Effector memory CD8-positive, alpha-beta T cell (primary cell): Measurements from ENCODE around the gene HOXA4.

Experiments used
- ATAC-seq: fragments of 150-1000 bp; cut with Tn5 transposase; replicated peaks from 2 replicates; pipeline ENCODE4 v1.10.0; 2021; ENCODE audit warnings: mild to moderate bottlenecking, moderate library complexity
- DNase-seq, 3 experiments: peaks; one replicate each; pipeline ENCODE4 v3.0.0; 2021
- H3K27ac Mint-ChIP-seq, 2 donors: one replicate each; pipeline ENCODE4 v1.8.0; 2022; ENCODE audit warnings: mild to moderate bottlenecking in 2 of 2, mixed read lengths in 2 of 2, moderate library complexity in 2 of 2
- H3K27me3 Mint-ChIP-seq, 2 donors: one replicate each; pipeline ENCODE4 v1.8.0; 2022; ENCODE audit warnings: mixed read lengths in 2 of 2
- H3K36me3 Mint-ChIP-seq: one replicate; pipeline ENCODE4 v1.8.0; 2022; ENCODE audit warnings: mild to moderate bottlenecking, moderate library complexity, mixed read lengths; ENCODE audit not compliant: insufficient read depth
- H3K4me1 Mint-ChIP-seq, 2 donors: one replicate each; pipeline ENCODE4 v1.8.0; 2022; ENCODE audit warnings: low read depth in 2 of 2, mixed read lengths in 2 of 2
- H3K4me3 Mint-ChIP-seq, 2 donors: one replicate each; pipeline ENCODE4 v1.8.0; 2022; ENCODE audit warnings: mild to moderate bottlenecking in 2 of 2, mixed read lengths in 2 of 2, moderate library complexity in 2 of 2
- H3K9me3 Mint-ChIP-seq, 2 donors: one replicate each; pipeline ENCODE4 v1.8.0; 2022; ENCODE audit warnings: mixed read lengths in 2 of 2
- total RNA-seq, 9 experiments: gene quantifications; one replicate each; lab custom pipeline; 2026; lab: John Stamatoyannopoulos, UW

The HOXA4 gene
- 0 to 0.06 (median 0) reads per million in 9 experiments for total RNA-seq

DNA sequence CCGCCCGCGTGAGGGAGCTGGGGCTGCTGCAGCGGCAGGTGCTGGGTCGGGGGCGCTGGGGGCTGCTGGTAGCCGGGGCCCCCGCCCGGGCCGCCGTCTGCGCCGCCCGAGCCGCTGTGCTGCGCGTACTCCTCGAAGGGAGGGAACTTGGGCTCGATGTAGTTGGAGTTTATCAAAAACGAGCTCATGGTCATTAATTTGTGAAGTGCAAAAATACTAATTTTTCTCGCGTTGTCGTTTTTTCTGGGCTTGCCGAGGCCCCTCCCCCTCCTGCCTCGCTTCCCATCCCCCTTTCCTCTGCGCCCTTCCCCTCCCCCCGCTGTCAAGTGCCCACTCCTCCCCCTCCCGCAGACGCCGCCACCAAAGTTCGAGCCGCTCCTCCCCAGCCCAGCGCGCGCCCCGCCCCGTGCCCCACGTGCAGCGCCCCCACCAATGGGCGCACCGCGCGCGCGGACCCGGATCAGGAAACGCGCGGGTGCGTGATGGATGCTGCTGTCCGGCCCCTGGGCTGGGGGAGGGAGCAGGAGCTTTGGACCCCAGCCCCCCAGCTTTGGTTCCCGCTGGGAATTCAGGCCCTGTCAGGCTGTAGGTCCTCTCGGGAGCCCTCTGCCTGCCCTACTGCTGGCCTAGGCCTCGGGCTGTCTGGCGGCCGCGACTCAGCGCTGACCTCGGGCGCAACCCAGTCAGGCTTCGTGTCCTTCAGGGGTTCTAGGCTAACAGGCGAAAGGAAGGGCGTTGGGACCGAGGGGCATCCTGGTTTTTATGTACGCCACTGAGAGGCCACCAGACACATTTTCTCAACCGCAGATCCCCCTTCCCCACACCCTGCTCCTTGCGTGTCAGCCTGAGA, at the start of gene HOXA4:
TSS of gene HOXA4 (minus strand) at position 218 of the 850 bp plus-strand sequence. CDS start at position 194, 24 bp downstream.
- H3K27me3 Mint-ChIP-seq, result peaks cover 65 to 70% of the 10 kb centered on the region in 2 donors
- no peaks in the 10 kb centered on the region for H3K9me3 Mint-ChIP-seq
- peak within 1 kb of the TSS in 1 of 2 donors; percentile 6 for H3K27ac Mint-ChIP-seq
- peaks cover 6% of the 10 kb centered on the region for H3K36me3 Mint-ChIP-seq
- ATAC-seq, result peak; percentile 93
- H3K4me1 Mint-ChIP-seq, result no peaks in the 10 kb centered on the region
- peak within 1 kb of the TSS; percentile 61 to 65 for H3K4me3 Mint-ChIP-seq
- peak; percentile 65 to 76 (median 74) for DNase-seq

DNA sequence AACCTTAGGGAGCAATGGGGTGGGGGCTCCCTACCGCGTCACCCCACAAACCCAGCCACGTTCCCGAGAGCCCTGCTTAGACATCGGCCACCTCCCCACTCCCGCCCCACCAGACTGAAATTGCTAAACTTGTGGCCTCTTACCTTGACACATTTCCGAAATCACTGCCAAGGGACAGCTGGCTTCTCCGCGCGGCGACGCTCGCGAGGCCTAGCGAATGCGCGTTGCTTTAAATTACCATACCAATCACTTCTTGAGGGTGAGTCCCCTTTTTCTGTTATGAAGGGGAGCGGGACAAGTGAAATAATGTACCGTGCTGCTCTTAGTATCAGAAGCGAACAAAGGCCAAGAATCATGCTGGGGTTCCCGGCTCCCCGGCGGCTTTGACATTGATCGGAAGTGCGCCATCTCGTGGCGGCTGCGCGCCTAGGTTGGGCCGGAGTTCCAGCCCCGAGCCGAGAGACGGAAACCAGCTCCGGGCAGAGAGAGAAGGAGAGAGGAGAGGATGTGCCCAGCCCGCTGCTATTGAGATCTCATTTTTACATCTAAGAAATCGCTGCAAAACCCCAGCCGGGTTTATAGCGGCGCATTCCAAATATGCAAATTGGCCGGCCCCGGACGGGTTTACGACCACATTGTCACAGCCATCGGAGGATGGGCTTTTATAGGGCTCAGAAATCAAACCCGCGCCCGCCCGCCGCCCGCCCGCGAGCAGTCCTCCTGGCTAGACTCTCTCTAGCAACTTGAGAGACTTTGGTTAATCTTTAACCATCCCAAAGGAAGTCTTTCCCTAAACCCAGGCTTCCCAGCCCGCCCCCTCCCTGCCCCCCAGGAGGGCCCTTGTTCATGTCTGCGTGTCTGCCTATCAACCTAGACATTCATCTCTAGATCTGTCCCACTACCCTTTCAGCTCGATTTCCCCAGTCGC, 49.2 kb upstream of the HOXA4 start:
- DNase-seq (peak; percentile 52 to 64 (median 57)), ATAC-seq (peak; percentile 82)
- Mint-ChIP-seq H3K4me3 (peak overlapping the region in 1 of 2 donors; percentile 50), H3K4me1 (peaks cover 9 to 12% of the 10 kb centered on the region in 2 donors), H3K27ac (no peak overlapping the region), H3K27me3 (peaks cover 56 to 93% of the 10 kb centered on the region in 2 donors), H3K9me3 (no peaks in the 10 kb centered on the region), H3K36me3 (peaks cover 28% of the 10 kb centered on the region)

DNA sequence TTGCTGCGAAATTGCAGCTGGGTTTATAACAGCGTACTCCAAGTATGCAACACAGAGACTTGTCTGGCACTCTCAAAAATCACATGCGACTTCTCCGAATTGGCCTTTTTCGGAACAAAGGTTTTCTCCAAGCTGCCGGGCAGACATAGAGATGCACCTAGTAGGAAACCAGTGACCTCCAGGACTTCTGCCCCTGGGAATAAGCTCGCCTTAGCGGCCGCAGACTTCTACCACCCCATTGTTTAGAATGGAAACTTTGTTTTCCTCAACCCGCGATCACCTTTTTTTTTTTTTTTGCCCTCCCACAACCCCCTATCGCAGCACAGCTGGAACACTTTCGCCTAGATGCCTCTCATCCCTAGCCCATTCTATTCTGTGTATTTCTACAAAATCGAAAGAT, 48.5 kb upstream of the HOXA4 start:
- Mint-ChIP-seq H3K36me3 (peaks cover 21% of the 10 kb centered on the region), H3K4me3 (no peak overlapping the region), H3K4me1 (peaks cover 7 to 11% of the 10 kb centered on the region in 2 donors), H3K27ac (no peak overlapping the region), H3K27me3 (peaks cover 55 to 93% of the 10 kb centered on the region in 2 donors), H3K9me3 (no peaks in the 10 kb centered on the region)
- DNase-seq, result no peak
- no peak for ATAC-seq

DNA sequence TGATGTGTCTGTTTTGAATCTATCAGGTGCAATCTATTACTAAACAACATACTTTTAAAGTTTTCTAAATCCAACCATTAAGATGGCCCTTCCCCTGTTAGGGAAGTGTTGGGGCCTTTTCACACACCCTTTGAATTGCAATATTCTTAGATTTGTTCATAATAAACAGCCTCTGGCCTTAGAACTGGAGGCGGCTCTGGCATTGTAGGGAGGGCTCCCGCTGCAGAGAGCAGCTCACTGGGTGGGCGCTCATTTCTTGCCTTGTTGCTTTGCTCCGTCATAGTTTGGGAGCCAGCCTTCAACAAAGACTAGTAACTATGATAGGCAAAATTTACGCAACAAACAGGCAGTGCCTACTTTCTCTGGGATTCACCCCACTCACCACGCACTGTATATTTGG, 47.8 kb upstream of the HOXA4 start:
- DNase-seq (no peak), ATAC-seq (no peak)
- Mint-ChIP-seq H3K4me3 (no peak overlapping the region), H3K36me3 (peaks cover 14% of the 10 kb centered on the region), H3K27me3 (peaks cover 55 to 90% of the 10 kb centered on the region in 2 donors), H3K27ac (no peak overlapping the region), H3K4me1 (peaks cover 5 to 7% of the 10 kb centered on the region in 2 donors), H3K9me3 (no peaks in the 10 kb centered on the region)

DNA sequence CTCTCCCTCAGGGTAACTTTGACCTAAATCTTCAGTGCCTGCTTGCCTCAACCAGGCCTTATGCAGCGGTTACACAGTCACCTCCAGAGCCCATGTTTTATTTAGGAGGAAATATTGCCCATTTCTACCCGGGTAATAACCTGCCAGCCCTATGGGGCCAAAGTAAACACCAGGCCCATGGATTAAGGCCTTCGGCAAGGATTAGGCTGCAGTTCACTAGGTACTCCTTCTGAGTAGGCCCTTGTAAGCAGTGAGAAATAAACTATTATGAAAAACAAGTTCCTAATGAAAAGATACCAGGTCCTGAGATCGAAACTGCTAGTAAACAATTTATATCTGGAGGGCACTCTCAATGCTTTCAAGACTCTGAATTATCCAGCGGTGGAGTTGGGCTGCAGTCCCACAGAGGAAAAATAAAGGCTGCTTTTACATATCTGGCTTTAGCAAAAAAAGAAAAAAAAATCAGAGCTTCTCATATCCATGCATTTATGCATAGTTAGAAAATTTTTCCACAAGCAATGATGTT, 47.3 kb upstream of the HOXA4 start:
- peaks cover 9% of the 10 kb centered on the region for H3K36me3 Mint-ChIP-seq

DNA sequence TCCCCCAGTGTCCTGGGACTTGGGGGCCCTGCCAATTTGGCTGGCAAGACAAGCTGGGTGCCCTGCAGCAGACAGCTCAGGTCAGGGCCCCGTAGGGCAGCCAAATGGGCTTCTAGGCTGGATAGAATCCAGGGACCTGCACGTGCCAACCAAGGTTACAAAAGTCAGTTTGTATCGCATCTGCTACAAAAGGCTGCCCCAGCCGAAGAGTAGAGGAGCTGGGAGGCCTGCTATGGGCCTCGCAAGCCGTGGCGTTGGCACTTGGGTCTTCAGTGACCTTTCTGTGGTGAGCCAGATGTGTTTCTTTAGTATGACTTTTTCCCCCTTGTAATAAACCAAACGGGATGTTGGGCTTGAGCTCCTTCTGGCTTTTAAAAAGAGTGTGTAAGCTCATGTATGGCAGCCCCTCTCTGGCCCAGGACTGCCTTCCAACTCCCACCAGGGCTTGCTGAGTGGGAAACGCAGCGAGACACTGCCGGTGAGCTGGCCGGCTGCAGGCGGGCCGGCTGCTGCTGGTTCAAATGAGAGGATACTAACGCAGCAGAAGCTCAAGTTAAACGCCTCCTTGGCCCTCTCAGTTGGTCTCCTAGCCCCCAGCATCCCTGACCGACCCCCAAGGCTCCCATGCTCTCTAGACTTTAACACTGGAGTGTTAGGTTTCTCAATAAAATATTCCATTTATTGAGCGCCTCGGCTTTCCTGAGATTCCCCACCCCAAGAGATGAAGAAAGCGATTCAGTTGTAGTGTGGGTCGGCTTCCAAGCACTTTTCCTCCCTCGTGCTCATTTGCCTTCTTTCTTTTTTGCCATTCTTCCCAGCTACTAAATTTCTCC, 46.6 kb upstream of the HOXA4 start:
- no peak for ATAC-seq
- H3K36me3 Mint-ChIP-seq, result peaks cover 12% of the 10 kb centered on the region
- H3K4me3 Mint-ChIP-seq, result no peak overlapping the region
- peaks cover 8 to 12% of the 10 kb centered on the region in 2 donors for H3K4me1 Mint-ChIP-seq
- no peaks in the 10 kb centered on the region for H3K9me3 Mint-ChIP-seq
- peaks cover 51 to 85% of the 10 kb centered on the region in 2 donors for H3K27me3 Mint-ChIP-seq
- DNase-seq, result no peak
- H3K27ac Mint-ChIP-seq, result no peak overlapping the region

More for the DNA sequence above, 47.3 kb upstream of the HOXA4 start:
- ATAC-seq (no peak), DNase-seq (no peak)
- H3K27me3 Mint-ChIP-seq, result peaks cover 53 to 85% of the 10 kb centered on the region in 2 donors
- H3K27ac Mint-ChIP-seq, result no peak overlapping the region
- peaks cover 5 to 7% of the 10 kb centered on the region in 2 donors for H3K4me1 Mint-ChIP-seq
- H3K4me3 Mint-ChIP-seq, result no peak overlapping the region
- H3K9me3 Mint-ChIP-seq, result no peaks in the 10 kb centered on the region

DNA sequence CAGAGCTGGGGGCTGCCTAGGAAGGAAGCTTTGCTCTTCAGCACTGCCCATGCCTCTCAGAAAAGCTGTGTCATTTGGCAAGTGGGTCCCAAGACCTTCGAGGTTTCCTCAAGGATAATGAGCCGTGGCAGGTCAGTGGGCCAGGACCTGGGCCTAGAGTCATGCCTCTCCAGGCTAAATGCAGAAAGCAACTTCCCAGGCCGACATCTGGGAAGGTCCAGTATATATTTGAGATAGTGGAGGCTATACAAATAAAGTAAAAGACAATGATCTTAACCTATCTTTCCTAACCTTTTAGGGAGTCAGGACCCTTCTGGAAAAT, 45.9 kb upstream of the HOXA4 start:
- Mint-ChIP-seq H3K4me3 (no peak overlapping the region), H3K27me3 (peaks cover 58 to 89% of the 10 kb centered on the region in 2 donors), H3K36me3 (peaks cover 19% of the 10 kb centered on the region), H3K9me3 (no peaks in the 10 kb centered on the region), H3K27ac (no peak overlapping the region), H3K4me1 (peaks cover 14 to 19% of the 10 kb centered on the region in 2 donors)
- DNase-seq, result no peak
- no peak for ATAC-seq

DNA sequence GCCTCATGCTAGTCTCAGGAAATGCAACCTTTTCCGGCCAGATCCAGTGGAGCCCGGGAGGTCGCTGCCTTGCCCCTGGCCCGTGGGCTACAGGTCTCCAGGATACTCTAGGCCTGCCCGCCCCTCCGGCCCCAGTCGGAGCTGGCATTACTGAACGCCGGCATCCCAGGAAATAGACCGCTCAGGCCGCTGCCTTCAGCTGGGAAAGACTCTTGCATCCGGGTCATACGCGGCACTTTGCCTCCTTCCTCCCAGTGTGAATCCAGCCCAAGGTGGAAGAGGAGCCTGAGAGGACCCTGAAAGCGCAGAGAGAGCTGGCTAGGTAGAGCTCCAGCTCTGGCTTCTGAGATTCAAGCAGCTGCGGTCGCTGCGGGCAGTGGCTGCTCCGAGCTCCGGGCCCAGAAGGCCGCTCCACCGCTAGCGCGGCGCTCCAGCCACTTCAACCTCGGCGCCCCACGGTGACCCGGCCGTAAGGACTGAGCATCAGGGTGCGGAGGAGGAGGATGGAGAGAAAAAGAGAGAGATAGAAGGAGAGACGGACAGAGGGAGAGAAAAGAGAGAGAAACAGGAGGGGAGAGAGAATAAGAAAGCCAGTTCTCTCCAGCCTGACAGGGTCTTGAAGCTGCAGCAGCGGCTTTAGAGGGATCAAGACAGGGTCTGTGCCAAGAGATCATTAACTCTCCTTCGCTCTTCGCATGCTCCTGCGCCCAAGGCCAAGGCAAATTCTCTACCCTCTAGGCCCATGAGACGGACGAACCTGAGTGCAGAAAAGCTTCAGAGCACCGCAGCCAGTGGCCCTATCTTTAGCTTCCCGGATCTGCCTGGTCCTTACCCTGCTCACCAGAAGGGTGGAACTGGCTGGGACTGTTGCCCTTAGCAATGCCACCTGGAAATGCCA, 45.3 kb upstream of the HOXA4 start:
- H3K36me3 Mint-ChIP-seq, result peaks cover 21% of the 10 kb centered on the region
- H3K9me3 Mint-ChIP-seq, result no peaks in the 10 kb centered on the region
- H3K27me3 Mint-ChIP-seq, result peaks cover 64 to 91% of the 10 kb centered on the region in 2 donors
- DNase-seq, result no peak
- no peak overlapping the region for H3K27ac Mint-ChIP-seq
- no peak for ATAC-seq
- H3K4me3 Mint-ChIP-seq, result no peak overlapping the region
- H3K4me1 Mint-ChIP-seq, result peaks cover 14 to 20% of the 10 kb centered on the region in 2 donors

DNA sequence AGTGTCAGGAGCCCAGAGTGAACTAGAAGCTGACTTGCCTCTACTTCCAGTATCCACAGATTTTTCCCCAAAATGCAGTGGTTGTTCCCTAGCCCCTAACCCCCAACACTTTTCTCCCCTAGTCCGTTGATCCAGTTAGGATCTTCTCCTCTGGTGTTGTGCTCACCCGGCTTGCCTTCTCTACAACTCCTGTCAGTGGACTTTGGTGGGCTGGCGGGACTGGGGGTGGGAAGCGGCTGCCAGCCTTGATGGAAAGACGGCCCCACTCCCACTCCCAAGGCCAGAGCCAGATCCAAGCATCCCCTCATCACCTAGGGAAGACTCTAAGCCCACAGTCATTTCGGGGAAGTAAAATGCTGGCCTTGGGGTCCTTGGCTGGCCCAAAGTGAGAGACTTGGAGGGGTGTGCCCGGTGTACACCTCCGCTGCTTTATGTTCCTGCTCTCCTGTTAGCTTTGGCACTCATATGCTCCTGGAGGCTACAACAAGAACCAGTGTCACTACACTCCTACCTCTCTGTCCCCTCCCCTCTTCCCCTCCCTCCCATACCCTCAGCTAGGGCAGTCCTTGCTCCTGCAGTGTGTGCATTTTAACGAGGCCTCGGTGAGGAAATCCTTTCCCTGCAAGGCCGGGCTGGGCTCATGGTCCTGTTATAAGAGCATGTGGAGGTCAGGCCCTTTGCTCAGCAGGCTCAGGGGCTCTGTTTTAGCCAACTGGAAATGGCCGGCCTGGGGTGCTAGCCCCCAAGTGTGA, 44.5 kb upstream of the HOXA4 start:
- peaks cover 67 to 91% of the 10 kb centered on the region in 2 donors for H3K27me3 Mint-ChIP-seq
- peak overlapping the region; percentile 63 to 77 for H3K4me3 Mint-ChIP-seq
- no peak overlapping the region for H3K27ac Mint-ChIP-seq
- H3K9me3 Mint-ChIP-seq, result no peaks in the 10 kb centered on the region
- ATAC-seq (no peak), DNase-seq (no peak)
- H3K4me1 Mint-ChIP-seq, result peaks cover 12 to 24% of the 10 kb centered on the region in 2 donors
- peaks cover 21% of the 10 kb centered on the region for H3K36me3 Mint-ChIP-seq

DNA sequence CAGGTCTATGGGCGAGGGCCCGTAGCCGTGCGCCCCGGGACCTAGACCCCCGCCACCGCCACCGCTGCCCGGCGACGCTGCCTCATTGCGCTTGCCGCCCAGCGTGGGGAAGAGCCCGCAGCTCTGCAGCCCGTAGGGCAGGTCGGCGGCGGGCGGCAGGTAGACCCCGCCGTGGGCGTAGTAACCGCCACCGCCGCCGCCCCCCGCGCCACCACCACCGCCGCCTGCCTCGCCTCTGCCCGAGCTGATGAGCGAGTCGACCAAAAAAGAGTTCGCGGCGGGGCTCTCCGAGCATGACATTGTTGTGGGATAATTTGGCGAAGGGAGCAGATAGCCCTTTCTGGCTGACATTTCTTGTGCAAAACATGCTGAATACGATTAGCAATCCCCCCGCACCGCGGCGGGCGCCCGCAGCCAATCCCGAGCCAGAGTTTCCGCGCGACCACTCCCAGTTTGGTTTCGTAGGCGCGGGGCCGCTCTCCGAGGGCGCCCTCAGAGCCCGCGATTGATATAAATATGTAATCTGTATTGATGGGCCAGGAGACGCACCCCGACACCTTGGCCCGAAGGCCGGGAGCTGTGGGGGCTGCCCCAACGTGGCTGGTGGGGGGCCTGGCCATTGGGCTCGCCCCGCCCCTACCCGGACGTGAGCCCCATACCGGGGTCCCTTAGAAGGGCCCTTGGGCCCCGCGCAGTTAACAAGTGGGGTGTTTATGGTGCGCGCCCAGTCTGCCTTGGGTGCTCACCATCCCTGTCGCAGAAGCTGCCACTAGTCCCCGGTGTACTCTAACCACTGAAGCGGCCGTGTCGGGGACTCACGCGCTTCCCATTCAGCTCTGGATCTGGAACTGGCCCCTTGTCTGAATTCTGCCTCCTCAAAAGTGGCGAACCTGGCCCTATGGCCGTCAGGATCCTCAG, 43.7 kb upstream of the HOXA4 start, which contains the start of gene HOXA10:
TSS of gene HOXA10 (minus strand) at position 365 of the 918 bp plus-strand sequence. CDS start at position 351, 14 bp downstream.
- H3K4me3 Mint-ChIP-seq, result peak within 1 kb of the TSS; percentile 76 to 77
- H3K9me3 Mint-ChIP-seq, result no peaks in the 10 kb centered on the region
- DNase-seq (no peak), ATAC-seq (no peak)
- H3K4me1 Mint-ChIP-seq, result peaks cover 14 to 20% of the 10 kb centered on the region in 2 donors
- H3K27me3 Mint-ChIP-seq, result peaks cover 67 to 91% of the 10 kb centered on the region in 2 donors
- H3K27ac Mint-ChIP-seq, result no peak within 1 kb of the TSS
- peaks cover 19% of the 10 kb centered on the region for H3K36me3 Mint-ChIP-seq
